Neural cell (in vitro differentiated cells): ENCODE measurements around the gene KRI1. TPM values are rescaled to one million over a fixed set of nuclear protein-coding genes. Genes with fewer than 3 reads are reported as not detected.

Experiments
- H2AFZ ChIP-seq: fragments of 200-600, 300-800 bp; sonication (generic), shearing (Covaris generic); 2 replicates; pipeline ENCODE4 v1.6.0; 2014; ENCODE audit warnings: low read depth, mild to moderate bottlenecking, antibody characterized with exemption, low read length, moderate library complexity
- H3F3A ChIP-seq: fragments of 200-600 bp; shearing (Covaris generic); 2 replicates; pipeline ENCODE4 v1.6.1; 2016; ENCODE audit warnings: mild to moderate bottlenecking, moderate library complexity, mixed read lengths, antibody characterized with exemption, low read length; ENCODE audit not compliant: insufficient read depth, poor library complexity, severe bottlenecking
- H3K27ac ChIP-seq: fragments of 200-600, 300-800 bp; sonication (generic), shearing (Covaris generic); 2 replicates; pipeline ENCODE4 v1.5.1; 2014; ENCODE audit warnings: mild to moderate bottlenecking, low read length, moderate library complexity
- H3K27me3 ChIP-seq: fragments of 300-800, 200-600 bp; sonication (generic), shearing (Covaris generic); 2 replicates; pipeline ENCODE4 v1.6.0; 2014; ENCODE audit warnings: mild to moderate bottlenecking, low read depth, low read length, moderate library complexity; ENCODE audit not compliant: insufficient read depth
- H3K36me3 ChIP-seq: fragments of 300-800, 200-600 bp; sonication (generic), shearing (Covaris generic); 2 replicates; pipeline ENCODE4 v1.5.1; 2014; ENCODE audit warnings: mild to moderate bottlenecking, antibody characterized with exemption, low read length, moderate library complexity; ENCODE audit not compliant: insufficient read depth
- H3K4me2 ChIP-seq: fragments of 300-800, 200-600 bp; sonication (generic), shearing (Covaris generic); 2 replicates; pipeline ENCODE4 v1.6.0; 2014; ENCODE audit warnings: mild to moderate bottlenecking, low read length
- H3K4me3 ChIP-seq: fragments of 300-800, 200-600 bp; sonication (generic), shearing (Covaris generic); 2 replicates; pipeline ENCODE4 v1.5.1; 2014; ENCODE audit warnings: mild to moderate bottlenecking, low read length, moderate library complexity
- H3K79me2 ChIP-seq: fragments of 200-600 bp; shearing (Covaris generic); replicated peaks from 2 replicates; pipeline ENCODE4 v1.6.0; 2014; ENCODE audit warnings: mild to moderate bottlenecking, low read length, moderate library complexity; ENCODE audit not compliant: insufficient read depth
- H3K9ac ChIP-seq: fragments of 300-800, 200-600 bp; sonication (generic), shearing (Covaris generic); 2 replicates; pipeline ENCODE4 v1.6.1; 2016; ENCODE audit warnings: mild to moderate bottlenecking, low read length, mixed read lengths
- H3K9me2 ChIP-seq: fragments of 200-600 bp; shearing (Covaris generic); 2 replicates; pipeline ENCODE4 v1.6.1; 2016; ENCODE audit warnings: mild to moderate bottlenecking, low read length, mixed read lengths; ENCODE audit not compliant: insufficient read depth
- H3K9me3 ChIP-seq: fragments of 200-600, 300-800 bp; sonication (generic), shearing (Covaris generic); 2 replicates; pipeline ENCODE4 v1.6.1; 2016; ENCODE audit warnings: mild to moderate bottlenecking, mixed run types, low read length, moderate library complexity, mixed read lengths
- H4K20me1 ChIP-seq: fragments of 200-600 bp; shearing (Covaris generic); 2 replicates; pipeline ENCODE4 v1.6.1; 2016; ENCODE audit warnings: mild to moderate bottlenecking, mixed run types; ENCODE audit not compliant: insufficient read depth
- CTCF ChIP-seq: fragments of 450-650 bp; IDR thresholded peaks from 2 replicates; pipeline ENCODE4 v1.5.1; 2014; ENCODE audit warnings: antibody characterized with exemption, mild to moderate bottlenecking, moderate library complexity; ENCODE audit not compliant: poor library complexity, severe bottlenecking
- EP300 ChIP-seq: fragments of 450-650 bp; conservative IDR thresholded peaks from 2 replicates; pipeline ENCODE4 v1.6.1; 2014; ENCODE audit warnings: antibody characterized with exemption, mild to moderate bottlenecking, moderate library complexity; ENCODE audit not compliant: poor library complexity, severe bottlenecking
- EZH2 ChIP-seq: fragments of 200-600, 300-800 bp; shearing (Covaris generic), sonication (generic); IDR thresholded peaks from 2 replicates; pipeline ENCODE4 v1.6.1; 2014; ENCODE audit warnings: antibody characterized with exemption, low read length, borderline replicate concordance, mild to moderate bottlenecking; ENCODE audit not compliant: insufficient read depth, poor library complexity, severe bottlenecking
- MXI1 ChIP-seq: fragments of 450-650 bp; conservative IDR thresholded peaks from 2 replicates; pipeline ENCODE4 v1.6.1; 2014; ENCODE audit warnings: antibody characterized with exemption, mild to moderate bottlenecking; ENCODE audit not compliant: poor library complexity, severe bottlenecking
- POLR2AphosphoS5 ChIP-seq: IDR thresholded peaks from 2 replicates; pipeline ENCODE4 v1.6.1; 2012
- RAD21 ChIP-seq: fragments of 450-650 bp; conservative IDR thresholded peaks from 2 replicates; pipeline ENCODE4 v1.6.1; 2014; ENCODE audit warnings: antibody characterized with exemption, mild to moderate bottlenecking, moderate library complexity
- REST ChIP-seq: IDR thresholded peaks from 2 replicates; pipeline ENCODE4 v1.6.1; 2012; ENCODE audit warnings: borderline replicate concordance
- SMC3 ChIP-seq: fragments of 450-650 bp; conservative IDR thresholded peaks from 2 replicates; pipeline ENCODE4 v1.6.1; 2014; ENCODE audit warnings: antibody characterized with exemption, mild to moderate bottlenecking, moderate library complexity; ENCODE audit not compliant: poor library complexity
- polyA plus RNA-seq: library from polyadenylated mRNA; depleted of rRNA; stranded (reverse); fragments of >200 nt; gene quantifications from 2 replicates; pipeline ENCODE4 v1.2.3, GENCODE V29; 2014

Gene KRI1
- polyA plus RNA-seq, 1 donor from 2014 or later, result 6.5 TPM

- Histone ChIP-seq H3K27me3 (no peaks in the 10 kb centered on the region), H3K4me2 (no peak overlapping the region), H3K9ac (no peak overlapping the region), H3K27ac (no peak overlapping the region), H3K36me3 (no peaks in the 10 kb centered on the region), H4K20me1 (no peaks in the 10 kb centered on the region), H3K4me3 (no peak overlapping the region), H3K9me3 (no peaks in the 10 kb centered on the region), H3K9me2 (no peaks in the 10 kb centered on the region), H3K79me2 (peaks cover 16% of the 10 kb centered on the region), H3F3A (no peaks in the 10 kb centered on the region), H2AFZ (no peak overlapping the region)
- no peak for TF ChIP-seq EP300
- no peak for TF ChIP-seq CTCF
- TF ChIP-seq EZH2, result no peak
- TF ChIP-seq REST, result no peak
- TF ChIP-seq SMC3, result no peak
Measured at GRCh38 chr19:10546817-10547216, 19.0 kb downstream of the KRI1 start.

- H3K27me3 ChIP-seq, result no peaks in the 10 kb centered on the region
Measured at GRCh38 chr19:10544753-10545251, 21.0 kb downstream of the KRI1 start.

GRCh38 chr19:10544242-10544752 is 21.5 kb downstream of the KRI1 start:
- H2AFZ ChIP-seq, result no peak overlapping the region
- no peak overlapping the region for H3K27ac ChIP-seq

More at GRCh38 chr19:10544753-10545251, 21.0 kb downstream of the KRI1 start:
- peak overlapping the region; percentile 83 for H3K9ac ChIP-seq
- peaks cover 16% of the 10 kb centered on the region for H3K79me2 ChIP-seq
- no peaks in the 10 kb centered on the region for H3K9me3 ChIP-seq
- H3F3A ChIP-seq, result no peaks in the 10 kb centered on the region
- peak overlapping the region; percentile 85 for H3K4me2 ChIP-seq
- no peak overlapping the region for H2AFZ ChIP-seq
- TF ChIP-seq POLR2AphosphoS5, result no peak
- H3K9me2 ChIP-seq, result no peaks in the 10 kb centered on the region
- H3K27ac ChIP-seq, result no peak overlapping the region
- H3K36me3 ChIP-seq, result no peaks in the 10 kb centered on the region
- H4K20me1 ChIP-seq, result no peaks in the 10 kb centered on the region
- peak overlapping the region; percentile 94 for H3K4me3 ChIP-seq

More at GRCh38 chr19:10544242-10544752, 21.5 kb downstream of the KRI1 start:
- no peaks in the 10 kb centered on the region for H3K36me3 ChIP-seq
- H3F3A ChIP-seq, result no peaks in the 10 kb centered on the region
- H3K9me3 ChIP-seq, result no peaks in the 10 kb centered on the region
- TF ChIP-seq CTCF (no peak), SMC3 (no peak), POLR2AphosphoS5 (no peak), MXI1 (no peak), REST (no peak), EZH2 (no peak), EP300 (no peak), RAD21 (no peak)
- H3K9ac ChIP-seq, result peak overlapping the region; percentile 83
- no peaks in the 10 kb centered on the region for H3K27me3 ChIP-seq
- peak overlapping the region; percentile 94 for H3K4me3 ChIP-seq
- H3K9me2 ChIP-seq, result no peaks in the 10 kb centered on the region
- peaks cover 16% of the 10 kb centered on the region for H3K79me2 ChIP-seq
- no peaks in the 10 kb centered on the region for H4K20me1 ChIP-seq
- H3K4me2 ChIP-seq, result peak overlapping the region; percentile 85
